ENCODE data around the gene CDH4. TPM values are rescaled to one million over a fixed set of nuclear protein-coding genes. Genes with fewer than 3 reads are reported as not detected.
"Not testable (repeated sequence)": the region's sequence is repeated elsewhere in the genome, so short reads cannot be mapped to it uniquely, and the experiment has no call there.

The CDH4 gene
- total RNA-seq, 1 experiment from 2014 or later, result 25.0 TPM

GRCh38 chr20:61424628-61425420 lies 172.8 kb downstream of the CDH4 start:
- intact Hi-C loops (cut with micrococcal nuclease), result no loop called here
- DNase-seq (ENCODE audit: unreplicated experiment), result no peak
- Mint-ChIP-seq H3K36me3 (ENCODE audit: insufficient read depth, unreplicated experiment) (no peaks in the 10 kb centered on the region), H3K27ac (ENCODE audit: low read depth, unreplicated experiment) (no peak overlapping the region), H3K4me3 (ENCODE audit: unreplicated experiment) (no peak overlapping the region), H3K27me3 (ENCODE audit: insufficient read depth, unreplicated experiment) (no peaks in the 10 kb centered on the region), H3K4me1 (ENCODE audit: insufficient read depth, unreplicated experiment) (peaks cover 6% of the 10 kb centered on the region), H3K9me3 (ENCODE audit: unreplicated experiment) (no peaks in the 10 kb centered on the region)
- TF ChIP-seq, protein P1, sequence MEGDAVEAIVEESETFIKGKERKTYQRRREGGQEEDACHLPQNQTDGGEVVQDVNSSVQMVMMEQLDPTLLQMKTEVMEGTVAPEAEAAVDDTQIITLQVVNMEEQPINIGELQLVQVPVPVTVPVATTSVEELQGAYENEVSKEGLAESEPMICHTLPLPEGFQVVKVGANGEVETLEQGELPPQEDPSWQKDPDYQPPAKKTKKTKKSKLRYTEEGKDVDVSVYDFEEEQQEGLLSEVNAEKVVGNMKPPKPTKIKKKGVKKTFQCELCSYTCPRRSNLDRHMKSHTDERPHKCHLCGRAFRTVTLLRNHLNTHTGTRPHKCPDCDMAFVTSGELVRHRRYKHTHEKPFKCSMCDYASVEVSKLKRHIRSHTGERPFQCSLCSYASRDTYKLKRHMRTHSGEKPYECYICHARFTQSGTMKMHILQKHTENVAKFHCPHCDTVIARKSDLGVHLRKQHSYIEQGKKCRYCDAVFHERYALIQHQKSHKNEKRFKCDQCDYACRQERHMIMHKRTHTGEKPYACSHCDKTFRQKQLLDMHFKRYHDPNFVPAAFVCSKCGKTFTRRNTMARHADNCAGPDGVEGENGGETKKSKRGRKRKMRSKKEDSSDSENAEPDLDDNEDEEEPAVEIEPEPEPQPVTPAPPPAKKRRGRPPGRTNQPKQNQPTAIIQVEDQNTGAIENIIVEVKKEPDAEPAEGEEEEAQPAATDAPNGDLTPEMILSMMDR (IDR thresholded peaks at IDR 0.05; ENCODE audit: unreplicated experiment), result no peak
- ChIA-PET POLR2A (no interaction called here), CTCF (interaction anchor here (0.5 to 0.8 kb wide), 3 partner anchors 256 to 472 kb away, joined by 3 to 5 read pairs (median 3); no protein-coding TSS in a partner anchor)
- BruUV-seq (replicated peaks), result no TSS peak

DNA sequence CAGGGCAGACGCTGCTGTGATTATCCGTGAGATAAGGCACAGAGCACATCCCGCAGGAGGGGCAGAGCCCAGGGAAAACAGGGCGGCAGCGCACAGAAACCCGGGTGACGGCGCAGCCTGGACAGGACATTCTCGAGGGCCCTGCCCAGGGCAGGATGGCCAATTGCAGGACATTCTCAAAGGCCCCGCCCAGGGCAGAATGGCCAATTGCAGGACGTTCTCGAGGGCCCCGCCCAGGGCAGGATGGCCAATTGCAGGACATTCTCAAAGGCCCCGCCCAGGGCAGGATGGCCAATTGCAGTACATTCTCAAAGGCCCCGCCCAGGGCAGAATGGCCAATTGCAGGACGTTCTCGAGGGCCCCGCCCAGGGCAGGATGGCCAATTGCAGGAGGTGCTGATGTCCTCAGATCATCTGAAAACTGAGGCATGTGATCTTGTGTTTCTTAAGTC lies 173.5 kb downstream of the CDH4 start:
- H3K9me3 Mint-ChIP-seq (ENCODE audit: unreplicated experiment); H3K4me1 Mint-ChIP-seq (ENCODE audit: insufficient read depth, unreplicated experiment); POLR2A ChIA-PET; H3K4me3 Mint-ChIP-seq (ENCODE audit: unreplicated experiment); BruUV-seq (replicated peaks); intact Hi-C loops (cut with micrococcal nuclease); H3K27me3 Mint-ChIP-seq (ENCODE audit: insufficient read depth, unreplicated experiment); H3K27ac Mint-ChIP-seq (ENCODE audit: low read depth, unreplicated experiment); H3K36me3 Mint-ChIP-seq (ENCODE audit: insufficient read depth, unreplicated experiment); CTCF ChIA-PET; DNase-seq (ENCODE audit: unreplicated experiment): not testable (repeated sequence)

DNA sequence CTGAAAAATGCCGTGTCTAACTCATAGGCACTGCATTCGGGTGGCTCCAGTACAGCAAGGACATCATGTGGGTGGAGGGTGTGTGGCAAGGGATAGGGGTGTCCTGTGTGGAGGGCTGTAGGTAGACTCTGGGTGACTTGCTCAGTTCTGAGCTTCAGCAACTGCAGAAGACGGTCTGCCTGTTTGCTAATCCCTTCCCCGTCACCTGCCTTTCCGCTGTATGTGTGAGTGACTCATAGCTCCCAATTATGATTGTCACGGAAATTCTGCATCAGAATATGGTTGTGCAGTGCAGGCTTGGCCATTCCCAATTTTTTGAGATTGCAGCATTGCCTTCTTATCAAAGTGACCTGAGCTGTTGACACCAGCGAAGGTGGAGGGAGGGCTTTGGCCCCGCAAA lies 174.3 kb downstream of the CDH4 start:
- Mint-ChIP-seq H3K36me3 (ENCODE audit: insufficient read depth, unreplicated experiment) (no peaks in the 10 kb centered on the region), H3K4me3 (ENCODE audit: unreplicated experiment) (no peak overlapping the region), H3K4me1 (ENCODE audit: insufficient read depth, unreplicated experiment) (peaks cover 6% of the 10 kb centered on the region), H3K27me3 (ENCODE audit: insufficient read depth, unreplicated experiment) (no peaks in the 10 kb centered on the region), H3K27ac (ENCODE audit: low read depth, unreplicated experiment) (no peak overlapping the region), H3K9me3 (ENCODE audit: unreplicated experiment) (no peaks in the 10 kb centered on the region)
- peak; percentile 57 for DNase-seq (ENCODE audit: unreplicated experiment)
- BruUV-seq (replicated peaks), result no TSS peak
- intact Hi-C loops (cut with micrococcal nuclease), result no loop called here
- TF ChIP-seq, protein P1 (IDR thresholded peaks at IDR 0.05; ENCODE audit: unreplicated experiment), result no peak
- ChIA-PET CTCF (interaction anchor here (1.4 kb wide), 1 partner anchor 10 kb away, joined by 3 read pairs; no protein-coding TSS in a partner anchor), POLR2A (interaction anchor here (1.5 kb wide), 1 partner anchor 12 kb away, joined by 4 read pairs; no protein-coding TSS in a partner anchor)

DNA sequence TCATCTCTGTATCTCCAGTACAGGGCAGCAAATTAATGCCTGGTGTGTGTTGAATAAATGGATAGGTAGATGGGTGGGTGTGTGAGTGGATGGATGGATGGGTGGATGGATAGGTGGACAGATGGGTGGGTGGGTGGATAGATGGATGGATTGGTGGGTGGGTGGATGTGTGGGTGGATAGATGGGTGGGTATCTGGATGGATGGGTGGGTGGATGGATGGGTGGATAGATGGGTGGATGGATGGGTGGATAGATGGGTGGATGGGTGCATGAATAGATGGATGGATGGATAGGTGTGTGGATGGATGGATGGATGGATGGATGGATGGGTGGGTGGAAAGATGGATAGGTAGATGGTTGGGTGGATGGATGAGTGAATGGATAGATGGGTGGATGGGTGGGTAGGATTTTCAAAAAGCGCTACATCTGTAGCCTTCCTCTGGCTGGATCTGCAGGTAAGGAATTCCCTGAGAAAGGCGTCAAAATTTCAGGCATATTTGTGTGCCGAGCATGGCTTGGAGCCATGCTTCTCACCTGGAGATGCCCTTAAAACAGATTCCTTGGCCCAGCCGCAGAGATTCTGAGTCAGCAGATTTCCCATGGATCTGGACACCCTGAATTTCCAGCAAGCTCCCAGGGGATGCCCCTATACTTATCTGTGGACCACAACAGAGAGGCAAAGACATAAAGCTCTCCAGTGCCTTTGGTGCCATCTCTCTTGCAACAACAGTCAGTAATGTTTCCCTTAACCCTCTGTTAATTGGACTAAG lies 177.6 kb downstream of the CDH4 start:
- Mint-ChIP-seq H3K4me1 (ENCODE audit: insufficient read depth, unreplicated experiment) (peaks cover 6% of the 10 kb centered on the region), H3K27me3 (ENCODE audit: insufficient read depth, unreplicated experiment) (no peaks in the 10 kb centered on the region), H3K9me3 (ENCODE audit: unreplicated experiment) (no peaks in the 10 kb centered on the region), H3K36me3 (ENCODE audit: insufficient read depth, unreplicated experiment) (no peaks in the 10 kb centered on the region), H3K4me3 (ENCODE audit: unreplicated experiment) (no peak overlapping the region), H3K27ac (ENCODE audit: low read depth, unreplicated experiment) (no peak overlapping the region)
- intact Hi-C loops (cut with micrococcal nuclease), result loop anchor here (10.0 kb wide), 1 partner anchor 105 kb away; no protein-coding TSS in a partner anchor
- no peak for DNase-seq (ENCODE audit: unreplicated experiment)
- CTCF ChIA-PET, result no interaction called here
- TF ChIP-seq, protein P1 (IDR thresholded peaks at IDR 0.05; ENCODE audit: unreplicated experiment), result no peak
- POLR2A ChIA-PET, result no interaction called here
- no TSS peak for BruUV-seq (replicated peaks)

All from MCF 10A (cell line).